CD4-positive, alpha-beta T cell treated with Interleukin-4 for 4 hours (primary cell): ENCODE results near the gene CNNM3.
"Not testable (repeated sequence)": the region's sequence is repeated elsewhere in the genome, so short reads cannot be mapped to it uniquely, and the experiment has no call there.

ENCODE experiments used
- DNase-seq: peaks from one replicate; pipeline ENCODE4 v3.0.0-alpha.2; 2020

CNNM3 gene

DNA sequence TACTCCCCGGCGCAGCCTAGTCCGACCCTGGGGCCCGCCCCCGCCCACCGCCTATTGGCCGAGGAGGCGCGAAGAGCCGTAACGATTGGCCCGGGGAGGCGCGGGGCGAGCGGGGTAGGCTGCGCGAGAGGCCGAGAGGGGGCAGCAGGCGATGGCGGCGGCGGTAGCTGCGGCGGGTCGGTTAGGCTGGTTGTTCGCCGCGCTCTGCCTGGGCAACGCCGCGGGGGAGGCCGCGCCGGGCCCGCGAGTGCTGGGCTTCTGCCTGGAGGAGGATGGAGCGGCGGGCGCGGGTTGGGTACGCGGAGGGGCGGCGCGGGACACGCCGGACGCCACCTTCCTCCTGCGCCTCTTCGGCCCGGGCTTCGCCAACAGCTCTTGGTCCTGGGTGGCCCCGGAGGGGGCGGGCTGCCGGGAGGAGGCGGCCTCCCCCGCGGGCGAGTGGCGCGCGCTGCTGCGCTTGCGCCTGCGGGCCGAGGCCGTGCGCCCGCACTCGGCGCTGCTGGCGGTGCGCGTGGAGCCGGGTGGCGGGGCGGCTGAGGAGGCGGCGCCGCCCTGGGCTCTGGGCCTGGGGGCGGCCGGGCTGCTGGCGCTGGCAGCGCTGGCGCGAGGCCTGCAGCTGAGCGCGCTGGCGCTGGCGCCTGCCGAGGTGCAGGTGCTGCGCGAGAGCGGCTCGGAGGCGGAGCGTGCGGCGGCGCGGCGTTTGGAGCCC is at the start of gene CNNM3:
CNNM3 (plus strand) TSS at position 142 of the 709 bp plus-strand sequence; CDS start at position 152, 10 bp downstream.
- DNase-seq: peak; percentile 95

DNA sequence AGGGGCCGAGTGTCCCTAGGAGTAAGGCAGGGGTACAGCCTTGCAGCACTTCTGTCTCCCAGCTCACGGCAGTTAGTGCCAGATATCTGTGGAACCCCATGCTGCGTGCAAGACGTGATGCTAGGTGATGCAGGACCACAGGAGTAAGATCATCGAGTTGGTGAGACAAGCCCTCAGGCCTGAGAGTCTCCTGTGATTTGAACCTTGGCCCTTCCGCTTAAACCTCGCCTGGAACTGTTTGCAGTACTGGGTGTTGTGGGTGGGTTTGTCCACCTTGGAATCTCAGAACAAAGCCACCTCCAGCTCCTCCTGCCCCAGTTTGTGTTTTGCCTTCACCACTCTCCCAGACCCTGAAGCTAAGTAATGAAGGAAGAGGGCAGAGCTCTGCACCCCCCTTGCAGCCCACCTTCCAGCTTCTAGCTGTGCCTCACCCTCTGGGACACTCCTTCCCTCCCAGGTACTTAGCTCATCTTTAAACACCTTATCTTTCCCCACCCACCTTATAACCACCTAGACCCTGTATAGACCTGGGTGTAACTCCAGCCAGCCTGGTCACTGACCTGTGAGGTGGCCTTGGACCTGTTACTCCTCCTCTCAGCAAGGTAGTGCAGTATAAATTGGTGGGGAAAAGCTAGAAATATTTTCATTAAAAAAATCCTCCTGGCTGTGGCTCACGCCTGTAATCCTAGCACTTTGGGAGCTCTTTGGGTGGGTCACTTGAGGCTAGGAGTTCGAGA is 48.8 kb upstream of the CNNM3 start:
- DNase-seq: no peak

- DNase-seq: no peak
These were observed 47.9 kb upstream of the CNNM3 start for GRCh38 chr2:96768083-96768561.

DNA sequence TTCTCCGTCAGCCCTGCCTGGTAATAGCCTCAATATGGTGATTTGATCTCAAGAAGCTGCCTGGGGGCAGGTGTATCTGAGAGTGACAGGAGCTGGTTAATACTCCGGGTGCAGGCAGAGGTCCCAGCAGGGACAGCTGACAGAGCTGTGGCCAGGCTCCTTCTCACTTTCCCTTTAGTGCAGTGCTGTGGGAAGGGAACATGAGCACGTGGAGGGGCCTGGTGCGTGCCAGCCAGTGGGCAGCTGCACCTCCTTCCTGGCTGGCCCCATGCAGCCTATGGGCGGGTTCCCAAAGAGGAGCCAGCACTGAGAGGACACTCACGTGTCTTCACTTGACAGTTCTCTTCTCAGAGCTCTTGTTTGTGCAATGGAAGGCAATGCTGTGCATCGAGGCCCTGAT is 46.3 kb upstream of the CNNM3 start:
- no peak for DNase-seq

DNA sequence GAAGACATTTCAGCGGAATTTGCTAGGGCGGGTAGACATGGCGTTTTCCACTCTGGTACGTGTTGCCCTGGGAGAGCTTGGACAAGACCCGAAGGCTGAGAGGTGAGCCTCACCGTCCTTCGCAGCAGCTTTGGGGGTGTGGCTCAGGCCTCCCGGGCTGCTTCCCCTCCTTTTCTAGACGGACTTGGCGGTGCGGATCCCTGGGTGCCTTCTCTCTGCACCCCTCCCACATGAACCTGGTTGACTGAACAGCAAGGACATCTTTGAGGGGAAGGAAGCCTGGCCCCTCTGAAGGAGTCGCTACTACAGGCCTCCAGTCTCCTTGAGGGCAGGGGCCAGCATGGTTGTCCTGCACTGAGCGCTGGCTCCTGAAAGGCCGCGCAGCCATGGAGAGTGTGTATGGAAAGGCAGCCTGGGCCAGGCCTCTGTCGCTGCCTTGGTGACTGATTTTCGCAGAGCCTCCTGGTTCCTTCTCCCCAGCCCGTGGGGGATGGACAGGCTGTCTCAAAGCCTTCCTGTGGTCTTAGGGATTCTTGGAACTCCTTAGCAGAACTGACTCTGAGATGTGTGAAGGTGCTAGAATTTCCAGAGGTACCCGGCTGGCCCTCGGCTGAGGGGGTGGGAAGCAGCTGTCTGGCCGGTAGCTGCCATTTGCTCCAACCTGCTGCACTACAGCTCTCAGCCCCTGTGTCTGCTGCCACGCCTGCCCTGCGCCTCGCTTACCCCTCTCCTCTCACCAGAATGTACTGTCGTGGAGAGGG is 45.4 kb upstream of the CNNM3 start:
- no peak for DNase-seq

GRCh38 chr2:96771796-96772618 is 44.1 kb upstream of the CNNM3 start:
- no peak for DNase-seq

- DNase-seq: no peak
These were observed 43.0 kb upstream of the CNNM3 start for GRCh38 chr2:96772903-96773671.

- peak; percentile 54 for DNase-seq
These were observed 42.1 kb upstream of the CNNM3 start for GRCh38 chr2:96773922-96774321.

DNA sequence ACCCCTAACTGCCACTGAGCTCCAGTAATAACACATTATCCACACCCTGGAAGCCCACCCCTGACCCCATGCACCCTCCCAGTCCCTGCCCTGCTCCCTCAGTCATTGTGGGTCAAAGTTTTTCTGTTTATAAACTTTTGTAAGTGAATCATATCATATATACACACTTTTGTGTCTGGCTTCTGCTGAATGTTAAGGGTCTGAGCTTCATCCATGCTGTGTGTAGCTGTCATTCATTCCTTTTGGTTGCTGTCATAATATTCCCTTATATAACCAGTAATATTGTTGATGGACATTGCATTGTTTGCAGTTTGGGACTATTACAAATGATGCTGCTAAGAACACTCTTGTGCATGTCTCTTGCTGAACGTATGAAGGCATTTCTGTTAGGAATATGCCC is 40.9 kb upstream of the CNNM3 start:
- no peak for DNase-seq

- DNase-seq: no peak
These were observed 32.7 kb upstream of the CNNM3 start for GRCh38 chr2:96783388-96783787.

DNA sequence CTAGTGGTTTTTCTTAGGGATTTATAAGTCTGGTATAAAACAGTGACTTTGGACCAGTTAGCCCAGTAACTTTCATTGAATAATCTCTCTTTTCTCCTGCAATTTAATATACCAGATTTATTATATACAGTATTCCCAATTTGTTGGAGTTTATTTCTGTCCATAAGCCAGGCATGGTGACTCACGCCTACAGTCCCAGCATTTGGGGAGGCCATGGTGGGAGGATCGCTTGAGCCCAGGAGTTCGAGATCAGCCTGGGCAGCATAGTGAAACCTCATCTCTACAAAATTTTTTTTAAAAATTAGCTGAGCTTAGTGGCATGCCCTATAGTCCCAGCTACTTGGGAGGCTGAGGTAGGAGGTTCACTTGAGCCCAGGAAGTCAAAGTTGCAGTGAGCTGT is 28.7 kb upstream of the CNNM3 start:
- no peak for DNase-seq

- DNase-seq: no peak
These were observed 27.4 kb upstream of the CNNM3 start for GRCh38 chr2:96788442-96789244.

- no peak for DNase-seq
These were observed 26.8 kb upstream of the CNNM3 start for GRCh38 chr2:96789245-96789617.

GRCh38 chr2:96792772-96793749 is 23.0 kb upstream of the CNNM3 start:
- DNase-seq: no peak

GRCh38 chr2:96795076-96795475 is 21.0 kb upstream of the CNNM3 start:
- no peak for DNase-seq

- not testable (repeated sequence) for DNase-seq
These were observed 19.6 kb upstream of the CNNM3 start for GRCh38 chr2:96796497-96796896.

DNA sequence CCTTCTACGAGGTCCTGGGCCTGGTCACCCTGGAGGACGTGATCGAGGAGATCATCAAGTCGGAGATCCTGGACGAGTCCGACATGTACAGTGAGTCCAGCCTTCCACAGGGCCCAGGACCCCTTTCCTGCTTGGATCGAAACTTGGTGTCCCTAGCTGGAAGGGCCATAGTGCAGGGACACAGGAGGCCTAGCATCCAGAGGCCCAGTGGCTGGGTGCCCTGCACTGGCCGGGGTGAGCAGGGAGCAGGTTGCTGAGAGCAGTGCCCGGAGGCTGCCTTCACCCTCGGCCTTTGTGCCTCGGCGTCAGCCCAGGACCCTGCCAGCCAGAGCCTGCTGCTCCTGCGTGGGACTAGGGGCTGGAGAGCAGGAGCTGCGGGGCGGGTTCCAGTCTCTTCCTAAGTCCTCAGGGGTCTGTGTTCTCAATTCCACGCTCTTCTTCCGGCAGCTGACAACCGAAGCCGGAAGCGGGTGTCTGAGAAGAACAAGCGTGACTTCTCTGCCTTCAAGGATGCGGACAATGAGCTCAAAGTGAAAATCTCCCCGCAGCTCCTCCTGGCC is 18.9 kb upstream of the CNNM3 start:
- DNase-seq: no peak

GRCh38 chr2:96798733-96799622 is 17.1 kb upstream of the CNNM3 start:
- no peak for DNase-seq

GRCh38 chr2:96799623-96799935 is 16.5 kb upstream of the CNNM3 start:
- DNase-seq: no peak
